NCI-H2227 (cell line): ENCODE results near the gene PTGDR2.

Experiments used
- DNase-seq: peaks from one replicate; lab custom pipeline; 2025; ENCODE audit not compliant: unreplicated experiment; lab: John Stamatoyannopoulos, UW

The PTGDR2 gene

GRCh38 chr11:60855726-60856633, at the start of gene PTGDR2:
TSS of gene PTGDR2 (minus strand) at chr11:60855950. CDS start at chr11:60853722, 2,228 bp downstream.
- no peak for DNase-seq

- DNase-seq: no peak
These were observed 49.3 kb upstream of the PTGDR2 start for GRCh38 chr11:60905047-60905446.

DNA sequence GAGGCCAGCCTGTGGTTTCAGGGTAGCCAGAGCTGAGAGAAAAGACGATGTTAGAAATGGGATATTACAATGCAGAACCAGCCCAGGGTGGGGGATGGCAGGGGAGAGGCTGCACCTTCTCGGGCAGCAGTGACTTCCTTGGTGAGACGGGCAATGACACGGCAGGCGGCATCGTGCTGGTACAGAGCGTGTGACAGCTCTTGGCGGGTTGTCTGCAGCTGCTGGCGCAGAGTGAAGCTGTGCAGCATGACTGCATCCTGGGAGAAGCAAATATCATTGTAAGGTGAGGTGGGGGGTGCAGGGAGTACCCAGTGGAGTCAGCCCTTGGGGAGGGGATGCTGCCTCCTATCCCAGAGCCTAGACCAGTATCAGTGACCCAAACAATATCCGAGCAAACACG, 46.9 kb upstream of the PTGDR2 start:
- DNase-seq: no peak

GRCh38 chr11:60900673-60901404, 45.1 kb upstream of the PTGDR2 start:
- DNase-seq: no peak

GRCh38 chr11:60899977-60900376, 44.2 kb upstream of the PTGDR2 start:
- DNase-seq: no peak

GRCh38 chr11:60899046-60899936, 43.5 kb upstream of the PTGDR2 start:
- peak; percentile 79 for DNase-seq

DNA sequence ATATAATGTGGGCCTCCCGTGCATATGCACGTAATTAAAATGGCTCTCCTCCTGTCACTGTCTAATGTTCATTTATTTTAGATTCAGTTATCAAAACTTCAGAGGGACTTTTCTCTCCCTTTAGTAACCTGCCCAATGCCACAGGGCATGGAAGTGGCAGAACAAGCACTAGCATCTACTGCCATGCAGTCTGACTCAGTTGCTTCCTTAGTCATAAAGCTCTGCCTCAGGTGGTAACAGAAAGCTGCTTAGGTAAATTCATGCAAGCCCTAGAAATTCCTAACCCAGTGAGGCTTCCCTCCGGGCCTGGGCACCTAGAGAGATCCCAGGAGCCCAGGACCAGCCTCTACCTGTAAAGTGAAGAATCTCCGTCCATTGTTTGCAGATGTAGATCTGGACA, 41.7 kb upstream of the PTGDR2 start:
- DNase-seq: no peak

- DNase-seq: no peak
These were observed 39.9 kb upstream of the PTGDR2 start for GRCh38 chr11:60895687-60896086.

DNA sequence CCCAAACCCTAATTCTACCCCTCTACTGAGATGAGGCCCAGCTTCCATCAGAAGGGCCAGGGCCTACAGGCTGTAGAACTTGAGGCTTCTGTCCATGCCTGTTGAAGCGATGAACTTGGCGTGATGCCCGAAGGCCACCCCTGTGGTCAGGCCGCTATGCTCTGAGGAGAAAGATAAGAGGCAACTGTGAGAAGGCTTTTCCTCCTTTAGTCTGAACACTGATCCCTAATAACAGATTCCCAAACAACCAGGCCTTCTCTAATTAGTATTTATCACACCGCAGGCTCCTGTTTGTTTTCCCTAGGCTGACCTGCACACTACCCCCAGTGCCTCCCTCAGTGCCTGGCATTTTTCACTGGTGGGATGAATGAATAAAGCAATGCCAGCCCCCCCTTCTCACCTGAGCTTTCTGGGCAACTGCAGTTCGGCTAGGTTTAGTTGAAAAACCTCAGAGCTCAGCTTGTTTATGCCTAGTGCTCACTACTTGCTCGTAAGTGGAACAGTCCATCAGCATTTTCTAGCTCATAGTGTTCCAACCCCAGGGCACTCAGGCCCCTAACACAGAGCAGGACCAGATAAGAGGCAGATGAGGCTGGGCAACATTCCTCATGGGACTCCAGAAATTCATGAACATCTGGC, 35.5 kb upstream of the PTGDR2 start:
- DNase-seq: peak; percentile 35

GRCh38 chr11:60890696-60891095, 34.9 kb upstream of the PTGDR2 start:
- DNase-seq: no peak

GRCh38 chr11:60889869-60890311, 34.1 kb upstream of the PTGDR2 start:
- no peak for DNase-seq

GRCh38 chr11:60887556-60887955, 31.8 kb upstream of the PTGDR2 start:
- DNase-seq: peak; percentile 30

GRCh38 chr11:60880643-60881282, 25.0 kb upstream of the PTGDR2 start:
- DNase-seq: no peak

GRCh38 chr11:60879971-60880588, 24.3 kb upstream of the PTGDR2 start:
- DNase-seq: no peak

DNA sequence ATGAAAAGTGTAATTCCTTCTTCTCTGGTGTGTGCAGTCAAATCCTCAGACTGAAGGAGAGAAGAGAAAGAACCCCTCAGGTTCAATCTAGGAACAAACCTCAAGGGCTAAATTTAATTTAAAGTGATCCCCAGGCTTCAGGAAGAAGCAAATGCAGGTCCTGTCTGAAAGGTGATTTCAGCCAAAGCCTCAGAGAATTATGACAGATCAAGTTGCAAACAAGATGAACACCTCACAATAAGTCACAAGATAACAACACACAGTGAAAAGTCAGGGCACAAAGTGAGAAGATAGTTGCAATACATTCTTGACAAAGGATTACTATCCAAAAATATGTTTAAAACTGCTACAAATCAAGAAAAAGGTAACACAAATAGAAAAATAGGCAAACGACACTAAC, 23.4 kb upstream of the PTGDR2 start:
- DNase-seq: no peak

DNA sequence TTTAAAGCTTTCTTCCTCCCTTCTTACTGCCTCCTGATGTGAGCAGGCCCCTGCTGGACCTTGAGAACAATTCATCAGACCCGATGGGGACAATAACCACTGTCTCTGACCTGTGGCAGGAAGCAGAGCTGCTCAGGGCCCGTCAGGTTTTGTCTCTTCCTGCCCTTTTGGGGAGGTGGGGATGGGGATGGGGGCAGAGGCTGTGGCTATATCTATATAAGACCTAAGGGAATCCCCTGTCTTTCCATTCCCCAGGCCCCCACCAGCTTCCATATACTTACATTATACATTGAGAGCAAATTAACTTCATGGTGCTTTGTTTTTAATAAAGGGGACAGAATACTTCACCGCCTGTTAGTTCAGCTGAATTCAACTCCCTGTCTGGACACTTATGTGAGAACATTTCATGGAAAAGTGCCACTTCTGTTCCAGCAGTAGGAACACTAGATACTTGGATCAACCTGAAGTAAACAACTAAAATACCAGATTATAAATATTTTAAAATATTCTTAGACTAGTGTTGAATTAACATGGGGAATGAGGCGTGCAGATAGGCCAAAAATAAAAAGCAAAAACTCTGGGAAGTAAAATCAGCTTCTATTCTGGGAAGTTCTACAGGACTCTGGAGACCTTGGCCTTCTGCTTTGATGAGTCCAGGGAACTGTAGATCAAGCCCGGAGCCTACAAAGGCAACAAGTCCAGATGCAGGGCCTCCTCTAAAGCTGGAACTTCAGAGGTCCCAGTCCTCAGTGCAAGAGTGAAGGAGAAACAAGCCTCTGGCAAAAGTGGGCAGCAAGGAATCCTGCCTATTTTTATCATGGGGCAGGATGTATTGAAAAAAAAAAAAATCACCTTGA, 22.7 kb upstream of the PTGDR2 start:
- no peak for DNase-seq

- DNase-seq: no peak
These were observed 20.4 kb upstream of the PTGDR2 start for GRCh38 chr11:60876168-60876485.

GRCh38 chr11:60875366-60876167, 19.8 kb upstream of the PTGDR2 start:
- no peak for DNase-seq
